Astrocyte of the cerebellum (primary cell): ENCODE data around the gene POSTN.

Experiments used
- DNase-seq: peaks from one replicate; pipeline ENCODE4 v3.0.0-alpha.2; 2011; ENCODE audit warnings: low read depth
- H3K4me3 ChIP-seq: 2 replicates; pipeline ENCODE4 v1.5.1; 2011; ENCODE audit warnings: mild to moderate bottlenecking, low read depth, low read length, moderate library complexity
- CTCF ChIP-seq: IDR thresholded peaks from 2 replicates; pipeline ENCODE4 v1.5.1; 2012; ENCODE audit warnings: low read length, low read depth, moderate library complexity, mild to moderate bottlenecking; ENCODE audit errors: missing control alignments
- in situ Hi-C: cut with HindIII; loops from 2 replicates; pipeline ENCODE4 v1.10.0; 2017; ENCODE audit warnings: low sequenced_read_pairs

The POSTN gene

DNA sequence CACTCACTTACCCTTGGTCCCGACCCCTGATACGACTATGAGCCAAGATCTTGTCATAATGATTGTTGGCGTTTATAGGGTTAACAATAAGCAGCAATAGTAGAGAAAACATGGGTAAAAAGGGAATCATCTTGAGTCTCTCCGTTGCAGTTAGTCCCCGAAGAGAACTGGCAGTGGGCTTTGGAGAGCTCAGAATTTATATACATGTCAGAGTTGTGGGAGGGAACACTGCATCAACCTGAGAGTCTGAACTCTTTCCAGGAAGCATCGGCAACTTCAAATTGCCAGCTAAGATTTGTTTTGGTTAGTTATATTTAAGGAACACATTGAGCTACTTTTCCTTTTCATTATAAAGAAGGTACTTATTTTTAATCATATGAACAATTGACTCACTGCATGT lies at the start of gene POSTN:
TSS of gene POSTN (minus strand) at position 172 of the 400 bp plus-strand sequence. CDS start at position 130, 42 bp downstream.
- no peak for TF ChIP-seq CTCF
- in situ Hi-C loops = loop anchor here (25.0 kb wide), 1 partner anchor 486 kb away; the partner anchor contains the start of gene CSNK1A1L
- H3K4me3 ChIP-seq = peak within 1 kb of the TSS; percentile 32
- no peak for DNase-seq

- no peak overlapping the region for H3K4me3 ChIP-seq
- no peak for DNase-seq
- no peak for TF ChIP-seq CTCF
- in situ Hi-C loops = no loop called here
These were observed 48.6 kb upstream of the POSTN start for GRCh38 chr13:37647031-37647650.

GRCh38 chr13:37646531-37646930 lies 48.0 kb upstream of the POSTN start:
- in situ Hi-C loops = no loop called here
- TF ChIP-seq CTCF = no peak
- DNase-seq = no peak
- no peak overlapping the region for H3K4me3 ChIP-seq

- TF ChIP-seq CTCF = no peak
- in situ Hi-C loops = no loop called here
- DNase-seq = no peak
- H3K4me3 ChIP-seq = no peak overlapping the region
These were observed 46.7 kb upstream of the POSTN start for GRCh38 chr13:37645181-37645740.

DNA sequence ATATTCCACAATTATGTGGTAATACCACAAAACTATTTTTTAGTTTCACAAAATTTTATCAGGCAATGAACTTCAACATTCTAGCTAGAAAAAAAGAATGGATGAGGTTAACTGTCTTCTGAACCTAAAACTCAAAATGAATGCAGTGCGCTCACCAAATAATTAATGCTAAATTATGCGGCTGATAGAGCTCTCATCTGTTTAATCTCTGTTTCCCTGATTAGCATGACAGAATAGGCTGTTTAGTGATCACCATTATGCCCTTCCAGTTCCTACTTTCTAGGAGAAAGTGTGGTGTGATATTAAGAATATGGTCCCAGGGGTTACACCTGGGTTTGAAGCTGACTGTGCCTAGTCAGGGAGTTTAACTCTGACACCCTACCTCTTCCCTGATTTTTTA lies 42.8 kb upstream of the POSTN start:
- TF ChIP-seq CTCF = no peak
- no peak for DNase-seq
- in situ Hi-C loops = no loop called here
- H3K4me3 ChIP-seq = no peak overlapping the region

DNA sequence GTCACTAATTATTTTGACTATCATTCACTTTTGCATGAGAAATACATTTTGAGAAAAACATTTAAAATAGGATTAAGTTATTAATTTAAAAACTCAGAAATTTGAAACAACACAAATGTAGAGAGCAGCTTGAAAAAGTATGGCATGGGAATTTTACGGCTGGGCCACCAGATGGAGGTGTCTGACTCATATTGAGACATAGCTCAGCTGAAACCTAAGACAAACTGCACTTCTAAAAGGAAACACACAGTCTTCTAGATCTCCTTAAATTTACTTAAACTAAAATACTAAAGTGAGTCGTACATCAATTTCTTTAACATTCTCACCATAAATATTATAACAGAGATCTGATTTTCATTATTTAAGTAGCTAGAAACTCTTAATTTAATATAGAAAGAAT lies 41.9 kb upstream of the POSTN start:
- peak; percentile 59 for DNase-seq
- no peak overlapping the region for H3K4me3 ChIP-seq
- peak; percentile 74 for TF ChIP-seq CTCF
- in situ Hi-C loops = no loop called here
